GM18519 (cell line): ENCODE measurements around the gene MRNIP.

Experiments used
- ATAC-seq: cut with Tn5 transposase; IDR thresholded peaks from one replicate; pipeline ENCODE4 v1.9.1; 2021; ENCODE audit warnings: mild to moderate bottlenecking, moderate library complexity; ENCODE audit not compliant: unreplicated experiment, low FRiP score

Gene MRNIP

GRCh38 chr5:179890751-179891682, 32.4 kb upstream of the MRNIP start:
- ATAC-seq: no peak

GRCh38 chr5:179889885-179890284, 31.3 kb upstream of the MRNIP start:
- no peak for ATAC-seq

- ATAC-seq: no peak
Observed at GRCh38 chr5:179887802-179888201, 29.2 kb upstream of the MRNIP start.

GRCh38 chr5:179887095-179887494, 28.5 kb upstream of the MRNIP start:
- ATAC-seq: no peak

- no peak for ATAC-seq
Observed at GRCh38 chr5:179886190-179886911, 27.7 kb upstream of the MRNIP start.

- ATAC-seq: no peak
Observed at GRCh38 chr5:179885491-179886090, 27.0 kb upstream of the MRNIP start.

- no peak for ATAC-seq
Observed at GRCh38 chr5:179883163-179883562, 24.5 kb upstream of the MRNIP start.

GRCh38 chr5:179882338-179882737, 23.7 kb upstream of the MRNIP start:
- no peak for ATAC-seq

- no peak for ATAC-seq
Observed at GRCh38 chr5:179880848-179881590, 22.4 kb upstream of the MRNIP start.

GRCh38 chr5:179880066-179880650, 21.5 kb upstream of the MRNIP start:
- ATAC-seq: no peak

GRCh38 chr5:179879690-179880010, 21.0 kb upstream of the MRNIP start:
- no peak for ATAC-seq

- no peak for ATAC-seq
Observed at GRCh38 chr5:179879003-179879689, 20.5 kb upstream of the MRNIP start.

- ATAC-seq: no peak
Observed at GRCh38 chr5:179878222-179879002, 19.8 kb upstream of the MRNIP start.

- ATAC-seq: no peak
Observed at GRCh38 chr5:179876610-179876952, 18.0 kb upstream of the MRNIP start.

GRCh38 chr5:179875741-179876609, 17.4 kb upstream of the MRNIP start:
- no peak for ATAC-seq

GRCh38 chr5:179874536-179875292, 16.1 kb upstream of the MRNIP start:
- no peak for ATAC-seq

GRCh38 chr5:179874136-179874535, 15.5 kb upstream of the MRNIP start:
- no peak for ATAC-seq
